Vagina (tissue), 2 donors: Measurements from ENCODE around the gene MCEE. TPM values are rescaled to one million over a fixed set of nuclear protein-coding genes. Genes with fewer than 3 reads are reported as not detected.
A peak's percentile ranks its signal among the peaks of the same experiment; 100 is the strongest.

Experiments
- DNase-seq, 2 donors: peaks; one replicate each; pipeline ENCODE4 v3.0.0-alpha.2; 2017; ENCODE audit errors: extremely low spot score in 2 of 2
- H3K27ac ChIP-seq: fragments of 200-600 bp; sonication (generic); one replicate; pipeline ENCODE4 v1.5.1; 2019
- H3K27me3 ChIP-seq: fragments of 200-600 bp; sonication (generic); one replicate; pipeline ENCODE4 v1.5.1; 2019
- H3K36me3 ChIP-seq, 2 donors: fragments of 200-600 bp; sonication (generic); one replicate each; pipeline ENCODE4 v1.5.1; 2017 to 2019
- H3K4me1 ChIP-seq: fragments of 200-600 bp; sonication (generic); one replicate; pipeline ENCODE4 v1.5.1; 2019
- H3K4me3 ChIP-seq, 2 donors: fragments of 200-600 bp; sonication (generic); 1 replicate in 1 of 2; 2 replicates in 1 of 2; pipeline ENCODE4 v1.5.1; 2016 to 2019
- H3K9me3 ChIP-seq: fragments of 200-600 bp; sonication (generic); one replicate; pipeline ENCODE4 v1.5.1; 2019
- CTCF ChIP-seq, 3 experiments: fragments of 450-650 bp in 2 of 3; fragments of 200-600 bp in 1 of 3; sonication (generic) in 1 of 3; IDR thresholded peaks; one replicate each; pipeline ENCODE4 v1.5.1; 2017 to 2019; ENCODE audit warnings: antibody characterized with exemption in 3 of 3, mild to moderate bottlenecking in 2 of 3, moderate library complexity in 2 of 3
- POLR2A ChIP-seq, 2 donors: fragments of 450-650 bp; IDR thresholded peaks; one replicate each; pipeline ENCODE4 v1.6.1; 2017; ENCODE audit warnings: antibody characterized with exemption in 2 of 2, mild to moderate bottlenecking in 2 of 2, moderate library complexity in 2 of 2
- POLR2AphosphoS5 ChIP-seq, 2 donors: sonication (generic); formaldehyde crosslinking; IDR thresholded peaks; one replicate each; pipeline ENCODE4 v1.9.0; 2017; ENCODE audit warnings: antibody characterized with exemption in 2 of 2, mild to moderate bottlenecking in 2 of 2, low read depth in 1 of 2; ENCODE audit not compliant: insufficient read depth in 1 of 2
- intact Hi-C: fragments of 100-400 bp; cut with DNase I; formaldehyde crosslinking; loops from one replicate; pipeline ENCODE4 v1.15.1; 2023
- total RNA-seq: library from RNA; depleted of rRNA; stranded (reverse); fragments of >200 nt; gene quantifications from one replicate; pipeline ENCODE4 v1.2.3, GENCODE V29; 2016

The MCEE gene
- total RNA-seq, 1 donor from 2014 or later = 12.8 TPM

- intact Hi-C loops = no loop called here
- Histone ChIP-seq H3K4me1 (peaks cover 10% of the 10 kb centered on the region), H3K4me3 (no peak overlapping the region), H3K27ac (peak overlapping the region; percentile 12), H3K27me3 (no peaks in the 10 kb centered on the region), H3K9me3 (no peaks in the 10 kb centered on the region), H3K36me3 (no peaks in the 10 kb centered on the region)
- TF ChIP-seq POLR2AphosphoS5 (IDR thresholded peaks at IDR 0.05; ENCODE audit: insufficient read depth in 1 of 2, low read depth in 1 of 2) = no peak
- TF ChIP-seq POLR2A (IDR thresholded peaks at IDR 0.05) = no peak
- no peak for TF ChIP-seq CTCF (IDR thresholded peaks at IDR 0.05)
- peak in 1 of 2 donors; percentile 65 for DNase-seq
Measured at GRCh38 chr2:71156573-71156972, 26.5 kb upstream of the MCEE start.

- Histone ChIP-seq H3K27me3 (no peaks in the 10 kb centered on the region), H3K36me3 (no peaks in the 10 kb centered on the region), H3K27ac (no peak overlapping the region), H3K4me1 (peaks cover 10% of the 10 kb centered on the region), H3K9me3 (no peaks in the 10 kb centered on the region), H3K4me3 (no peak overlapping the region)
- TF ChIP-seq POLR2A (IDR thresholded peaks at IDR 0.05) (no peak), POLR2AphosphoS5 (IDR thresholded peaks at IDR 0.05; ENCODE audit: insufficient read depth in 1 of 2, low read depth in 1 of 2) (no peak), CTCF (IDR thresholded peaks at IDR 0.05) (no peak)
- peak in 1 of 2 donors; percentile 60 for DNase-seq
- intact Hi-C loops = no loop called here
Measured at GRCh38 chr2:71155846-71156245, 25.8 kb upstream of the MCEE start.

- no peak overlapping the region for H3K27ac ChIP-seq
- H3K27me3 ChIP-seq = no peaks in the 10 kb centered on the region
- TF ChIP-seq POLR2A (IDR thresholded peaks at IDR 0.05) (no peak), POLR2AphosphoS5 (IDR thresholded peaks at IDR 0.05; ENCODE audit: insufficient read depth in 1 of 2, low read depth in 1 of 2) (no peak), CTCF (IDR thresholded peaks at IDR 0.05) (no peak)
- DNase-seq = no peak
- H3K36me3 ChIP-seq = peaks cover 0 to 4% of the 10 kb centered on the region in 2 donors
- peaks cover 10% of the 10 kb centered on the region for H3K4me1 ChIP-seq
- no peak overlapping the region for H3K4me3 ChIP-seq
- no peaks in the 10 kb centered on the region for H3K9me3 ChIP-seq
- intact Hi-C loops = no loop called here
Measured at GRCh38 chr2:71154798-71155197, 24.8 kb upstream of the MCEE start.

DNA sequence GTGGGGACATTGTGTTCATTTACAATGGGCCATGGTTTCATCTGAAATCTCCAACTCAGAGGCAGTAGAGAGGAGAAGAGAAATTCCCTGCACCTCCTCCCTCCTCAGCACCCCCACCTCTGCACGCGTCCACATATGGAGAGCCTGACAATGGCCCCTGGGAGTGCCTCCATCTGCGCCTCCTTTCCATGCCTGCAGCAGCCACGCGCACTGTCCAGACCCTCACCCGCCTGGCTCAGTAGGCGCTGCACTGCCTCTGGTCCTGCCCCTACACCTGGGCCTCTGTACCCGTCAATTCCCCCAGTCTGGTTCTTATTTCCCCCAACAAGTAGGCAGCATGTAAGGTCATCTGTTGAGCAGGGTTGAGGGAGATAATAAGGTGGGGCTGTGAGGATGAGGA lies 24.2 kb upstream of the MCEE start:
- Histone ChIP-seq H3K4me3 (no peak overlapping the region), H3K9me3 (no peaks in the 10 kb centered on the region), H3K36me3 (peaks cover 0 to 10% of the 10 kb centered on the region in 2 donors), H3K4me1 (peaks cover 10% of the 10 kb centered on the region), H3K27me3 (no peaks in the 10 kb centered on the region), H3K27ac (no peak overlapping the region)
- peak in 1 of 2 donors; percentile 56 for DNase-seq
- intact Hi-C loops = no loop called here
- TF ChIP-seq CTCF (IDR thresholded peaks at IDR 0.05) (no peak), POLR2A (IDR thresholded peaks at IDR 0.05) (no peak), POLR2AphosphoS5 (IDR thresholded peaks at IDR 0.05; ENCODE audit: insufficient read depth in 1 of 2, low read depth in 1 of 2) (no peak)

DNA sequence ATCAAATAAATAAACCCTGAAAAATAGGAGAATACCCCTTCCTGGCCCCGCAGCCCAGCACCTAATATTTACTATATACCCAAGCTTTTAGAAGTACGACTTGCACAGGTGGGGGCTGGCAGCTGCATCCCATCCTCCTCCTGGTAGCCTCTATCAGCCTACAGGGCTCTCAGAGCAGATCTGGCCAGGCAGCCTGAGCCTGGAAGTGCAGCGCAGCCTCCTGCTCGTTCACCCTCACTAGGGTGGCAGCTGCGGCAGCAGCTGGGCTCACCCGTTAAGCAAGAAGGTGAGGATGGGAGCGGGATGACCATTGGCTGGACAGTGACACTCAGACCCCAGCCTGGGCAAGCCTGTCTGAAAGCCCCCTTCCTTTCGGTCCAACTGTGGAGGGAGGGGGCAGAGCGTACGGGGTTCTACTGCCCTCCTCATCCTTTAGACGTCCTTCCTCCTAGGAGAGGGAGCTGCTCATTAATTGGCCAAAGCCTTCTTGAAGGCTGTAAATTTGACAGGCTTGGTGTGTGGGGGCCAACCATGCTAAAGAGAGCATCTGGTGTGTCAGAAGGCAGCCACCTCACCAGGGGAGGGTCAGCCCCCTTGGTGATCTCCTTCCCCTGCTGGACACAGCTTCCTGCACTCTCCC lies 23.7 kb upstream of the MCEE start:
- Histone ChIP-seq H3K36me3 (peaks cover 0 to 15% of the 10 kb centered on the region in 2 donors), H3K27ac (no peak overlapping the region), H3K4me3 (no peak overlapping the region), H3K9me3 (no peaks in the 10 kb centered on the region), H3K4me1 (peaks cover 10% of the 10 kb centered on the region), H3K27me3 (no peaks in the 10 kb centered on the region)
- TF ChIP-seq POLR2AphosphoS5 (IDR thresholded peaks at IDR 0.05; ENCODE audit: insufficient read depth in 1 of 2, low read depth in 1 of 2) (no peak), POLR2A (IDR thresholded peaks at IDR 0.05) (no peak), CTCF (IDR thresholded peaks at IDR 0.05) (no peak)
- peak in 1 of 2 donors; percentile 70 for DNase-seq
- intact Hi-C loops = no loop called here
